Naive thymus-derived CD4-positive, alpha-beta T cell (primary cell): ENCODE data around the gene CSRNP3. TPM values are rescaled to one million over a fixed set of nuclear protein-coding genes. Genes with fewer than 3 reads are reported as not detected.

Experiments
- ATAC-seq: fragments of 150-1000 bp; cut with Tn5 transposase; 2 replicates; pipeline ENCODE4 v1.10.0; 2021; ENCODE audit warnings: mild to moderate bottlenecking, moderate library complexity
- CTCF ChIA-PET: fragments of 350-600 bp; sonication (Branson Sonifier 250); formaldehyde crosslinking; loops from one replicate; lab custom pipeline; 2021; ENCODE audit warnings: antibody characterized with exemption; lab: Charles Lee
- POLR2A ChIA-PET: fragments of 350-600 bp; sonication (Branson Sonifier 250); formaldehyde crosslinking; loops from one replicate; lab custom pipeline; 2021; ENCODE audit warnings: antibody characterized with exemption, inconsistent platforms; lab: Charles Lee
- DNase-seq, 9 donors: peaks; one replicate each; pipeline versions ENCODE4 v3.0.0 to v3.0.0-alpha.2; 2020 to 2022; ENCODE audit warnings: mixed read lengths in 1 of 9
- H3K27ac ChIP-seq: one replicate; pipeline ENCODE4 v1.7.0; 2013; ENCODE audit warnings: mild to moderate bottlenecking, low read depth, low read length, moderate library complexity
- H3K27me3 ChIP-seq, 2 donors: one replicate each; pipeline ENCODE4 v1.7.0; 2013; ENCODE audit warnings: low read length in 2 of 2, mild to moderate bottlenecking in 2 of 2, moderate library complexity in 2 of 2; ENCODE audit not compliant: control insufficient read depth in 2 of 2, insufficient read depth in 2 of 2
- H3K36me3 ChIP-seq, 3 experiments: 1 replicate in 2 of 3; 2 replicates in 1 of 3; pipeline ENCODE4 v1.7.0; 2013; ENCODE audit warnings: low read length in 3 of 3, mild to moderate bottlenecking in 3 of 3, moderate library complexity in 1 of 3; ENCODE audit not compliant: insufficient read depth in 3 of 3, control insufficient read depth in 2 of 3
- H3K4me1 ChIP-seq, 2 donors: one replicate each; pipeline ENCODE4 v1.7.0; 2013; ENCODE audit warnings: low read length in 2 of 2, mild to moderate bottlenecking in 2 of 2, moderate library complexity in 1 of 2; ENCODE audit not compliant: control insufficient read depth in 2 of 2, insufficient read depth in 2 of 2
- H3K4me3 ChIP-seq: 2 replicates; pipeline ENCODE4 v1.7.0; 2013; ENCODE audit warnings: mild to moderate bottlenecking, low read length
- H3K9me3 ChIP-seq, 3 experiments: 1 replicate in 2 of 3; 2 replicates in 1 of 3; pipeline ENCODE4 v1.7.0; 2013; ENCODE audit warnings: low read length in 3 of 3; ENCODE audit not compliant: control insufficient read depth in 2 of 3
- H3K27ac Mint-ChIP-seq, 9 donors: one replicate each; pipeline ENCODE4 v1.8.0; 2020 to 2022; ENCODE audit warnings: mixed read lengths in 9 of 9, mild to moderate bottlenecking in 8 of 9, moderate library complexity in 5 of 9, inconsistent platforms in 2 of 9
- H3K27me3 Mint-ChIP-seq, 5 donors: one replicate each; pipeline ENCODE4 v1.8.0; 2021 to 2022; ENCODE audit warnings: mixed read lengths in 5 of 5, mild to moderate bottlenecking in 1 of 5
- H3K36me3 Mint-ChIP-seq, 5 donors: one replicate each; pipeline ENCODE4 v1.8.0; 2020 to 2022; ENCODE audit warnings: mixed read lengths in 5 of 5, mild to moderate bottlenecking in 3 of 5, inconsistent platforms in 1 of 5
- H3K4me1 Mint-ChIP-seq, 7 donors: one replicate each; pipeline ENCODE4 v1.8.0; 2020 to 2022; ENCODE audit warnings: mixed read lengths in 7 of 7, mild to moderate bottlenecking in 3 of 7, inconsistent platforms in 1 of 7
- H3K4me3 Mint-ChIP-seq, 10 donors: one replicate each; pipeline ENCODE4 v1.8.0; 2020 to 2022; ENCODE audit warnings: mild to moderate bottlenecking in 10 of 10, mixed read lengths in 10 of 10, moderate library complexity in 6 of 10, inconsistent platforms in 2 of 10
- H3K9me3 Mint-ChIP-seq, 11 donors: one replicate each; pipeline ENCODE4 v1.8.0; 2020 to 2022; ENCODE audit warnings: mixed read lengths in 11 of 11, mild to moderate bottlenecking in 4 of 11, inconsistent platforms in 1 of 11, moderate library complexity in 1 of 11
- intact Hi-C, 2 donors: fragments of 100-400 bp; cut with micrococcal nuclease; formaldehyde crosslinking; loops; one replicate each; pipeline ENCODE4 v1.15.1; 2023
- polyA plus RNA-seq, 2 donors: library from polyadenylated mRNA; unstranded; fragments of 300-500 nt; fragmentation: Illumina TruSeq; gene quantifications; one replicate each; pipeline ENCODE4 v1.2.3, GENCODE V29; 2021
- total RNA-seq, 6 experiments: library from RNA in 5 of 6; stranded (reverse) in 5 of 6; gene quantifications; 1 replicate in 5 of 6; 2 replicates in 1 of 6; pipeline ENCODE4 v1.2.3 and lab custom pipeline; 2021 to 2026

Gene CSRNP3
- total and polyA plus RNA-seq, 7 experiments from 2014 or later = not detected

DNA sequence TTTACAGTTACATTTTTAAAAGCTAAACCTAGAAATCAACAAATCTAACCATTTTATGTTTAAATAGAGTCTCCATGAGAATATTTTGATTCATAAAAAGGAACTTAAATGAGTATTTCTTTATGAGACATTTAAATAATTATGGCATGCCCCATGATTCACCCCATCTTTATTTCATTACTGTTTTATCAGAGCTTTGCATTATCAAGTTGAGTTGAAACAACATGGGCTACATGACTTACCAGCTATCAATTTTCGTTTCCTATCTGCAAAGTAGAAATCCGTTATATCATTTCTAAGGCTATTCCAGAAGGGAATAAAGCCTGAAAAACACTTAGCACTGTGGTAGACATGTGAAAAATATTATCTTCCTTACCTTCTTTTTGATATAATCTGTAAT is 163.1 kb downstream of the CSRNP3 start:
- intact Hi-C loops = no loop called here
- H3K27me3 Mint-ChIP-seq = peaks cover 0 to 8% (median 2%) of the 10 kb centered on the region in 5 donors
- H3K9me3 Mint-ChIP-seq = peaks cover 0 to 6% (median 0%) of the 10 kb centered on the region in 11 donors
- H3K4me3 ChIP-seq = no peak overlapping the region
- H3K4me1 Mint-ChIP-seq = peaks cover 2 to 17% (median 7%) of the 10 kb centered on the region in 7 donors
- H3K27ac Mint-ChIP-seq = no peak overlapping the region
- ChIA-PET CTCF (no interaction called here), POLR2A (no interaction called here)
- no peak for DNase-seq
- ATAC-seq = no peak
- no peaks in the 10 kb centered on the region for H3K9me3 ChIP-seq
- H3K4me1 ChIP-seq = no peaks in the 10 kb centered on the region
- no peak overlapping the region for H3K4me3 Mint-ChIP-seq
- H3K27ac ChIP-seq = no peak overlapping the region
- H3K36me3 ChIP-seq = no peaks in the 10 kb centered on the region
- H3K36me3 Mint-ChIP-seq = no peaks in the 10 kb centered on the region
- H3K27me3 ChIP-seq = no peaks in the 10 kb centered on the region

DNA sequence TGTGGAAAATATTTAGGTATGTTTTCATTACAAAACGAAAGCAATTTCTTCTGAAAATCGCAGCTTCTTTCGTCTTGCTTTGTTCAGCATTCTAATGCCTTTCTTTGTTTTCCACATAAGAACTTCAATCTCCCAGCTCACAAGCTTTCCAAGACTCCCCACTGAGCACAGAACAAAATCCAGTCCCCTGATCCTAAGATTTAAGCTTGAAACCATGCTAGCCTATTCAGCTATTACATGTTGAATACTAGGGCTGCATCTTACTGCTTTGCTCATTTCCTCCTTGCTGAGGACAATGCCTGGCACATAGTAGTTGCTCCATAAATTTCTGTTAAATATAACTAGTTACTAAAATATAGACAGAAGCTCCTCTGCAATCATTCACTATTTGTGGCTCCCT is 163.9 kb downstream of the CSRNP3 start:
- POLR2A ChIA-PET = no interaction called here
- H3K27me3 ChIP-seq = no peaks in the 10 kb centered on the region
- H3K36me3 ChIP-seq = no peaks in the 10 kb centered on the region
- H3K9me3 ChIP-seq = no peaks in the 10 kb centered on the region
- no peak overlapping the region for H3K27ac ChIP-seq
- ATAC-seq = no peak
- no peak overlapping the region for H3K4me3 ChIP-seq
- no peak overlapping the region for H3K4me3 Mint-ChIP-seq
- H3K4me1 ChIP-seq = no peaks in the 10 kb centered on the region
- peaks cover 2 to 17% (median 7%) of the 10 kb centered on the region in 7 donors for H3K4me1 Mint-ChIP-seq
- CTCF ChIA-PET = no interaction called here
- intact Hi-C loops = no loop called here
- H3K36me3 Mint-ChIP-seq = no peaks in the 10 kb centered on the region
- H3K9me3 Mint-ChIP-seq = peaks cover 0 to 6% (median 0%) of the 10 kb centered on the region in 11 donors
- no peak overlapping the region for H3K27ac Mint-ChIP-seq
- no peak for DNase-seq
- H3K27me3 Mint-ChIP-seq = peaks cover 0 to 8% (median 2%) of the 10 kb centered on the region in 5 donors

DNA sequence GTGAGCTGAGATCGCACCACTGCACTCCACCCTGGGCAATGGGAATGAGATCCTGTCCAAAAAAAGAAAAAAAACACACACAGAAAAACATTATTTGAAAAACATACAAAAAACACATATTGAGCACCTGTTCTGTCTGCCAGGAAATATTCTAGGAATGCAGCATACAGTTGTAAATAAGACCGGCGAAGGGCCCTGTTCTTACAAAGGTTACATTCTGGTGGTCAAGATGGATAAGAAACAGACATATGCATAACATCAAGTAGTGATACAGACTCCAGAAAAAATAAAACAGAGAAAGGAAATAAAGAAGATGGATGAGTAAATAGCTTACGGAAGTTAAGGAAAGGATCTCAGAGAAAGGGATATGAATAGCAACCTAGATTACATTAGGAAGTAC is 164.8 kb downstream of the CSRNP3 start:
- Histone ChIP-seq H3K27ac (no peak overlapping the region), H3K4me1 (no peaks in the 10 kb centered on the region), H3K36me3 (no peaks in the 10 kb centered on the region), H3K9me3 (no peaks in the 10 kb centered on the region), H3K27me3 (no peaks in the 10 kb centered on the region), H3K4me3 (no peak overlapping the region)
- no peak overlapping the region for H3K27ac Mint-ChIP-seq
- intact Hi-C loops = no loop called here
- DNase-seq = no peak
- CTCF ChIA-PET = no interaction called here
- POLR2A ChIA-PET = no interaction called here
- H3K4me1 Mint-ChIP-seq = peaks cover 2 to 14% (median 7%) of the 10 kb centered on the region in 7 donors
- no peak for ATAC-seq
- H3K4me3 Mint-ChIP-seq = no peak overlapping the region
- no peaks in the 10 kb centered on the region for H3K36me3 Mint-ChIP-seq
- peaks cover 0 to 6% (median 0%) of the 10 kb centered on the region in 11 donors for H3K9me3 Mint-ChIP-seq
- H3K27me3 Mint-ChIP-seq = peaks cover 1 to 12% (median 6%) of the 10 kb centered on the region in 5 donors

GRCh38 chr2:165634855-165635254 is 165.4 kb downstream of the CSRNP3 start:
- DNase-seq (no peak), ATAC-seq (no peak)
- Mint-ChIP-seq H3K4me1 (peaks cover 2 to 9% (median 7%) of the 10 kb centered on the region in 7 donors), H3K9me3 (peaks cover 0 to 6% (median 0%) of the 10 kb centered on the region in 11 donors), H3K27me3 (peaks cover 2 to 15% (median 8%) of the 10 kb centered on the region in 5 donors), H3K36me3 (no peaks in the 10 kb centered on the region), H3K27ac (no peak overlapping the region), H3K4me3 (no peak overlapping the region)
- intact Hi-C loops = no loop called here
- H3K36me3 ChIP-seq = no peaks in the 10 kb centered on the region
- H3K4me3 ChIP-seq = no peak overlapping the region
- H3K4me1 ChIP-seq = no peaks in the 10 kb centered on the region
- H3K9me3 ChIP-seq = no peaks in the 10 kb centered on the region
- ChIA-PET POLR2A (no interaction called here), CTCF (no interaction called here)
- no peak overlapping the region for H3K27ac ChIP-seq
- H3K27me3 ChIP-seq = no peaks in the 10 kb centered on the region

DNA sequence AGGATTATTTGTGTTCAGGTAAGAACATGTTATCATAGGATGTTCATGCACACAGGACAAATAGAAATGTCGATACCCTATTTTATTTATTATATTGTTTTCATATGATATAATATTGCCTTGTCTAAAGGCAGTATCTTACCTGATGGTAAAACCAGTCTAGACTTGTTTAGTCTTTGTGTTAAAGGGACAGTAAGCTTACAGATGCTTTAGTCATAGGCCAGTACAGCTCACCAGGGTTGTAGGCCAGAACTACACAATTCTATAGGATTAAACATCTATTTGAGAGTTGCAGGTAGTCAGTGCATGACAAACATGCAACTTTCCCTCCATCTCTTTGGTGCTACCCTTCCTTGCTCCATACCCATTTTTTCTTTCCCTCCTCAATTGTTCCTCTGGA is 166.0 kb downstream of the CSRNP3 start:
- no peaks in the 10 kb centered on the region for H3K9me3 ChIP-seq
- Mint-ChIP-seq H3K27ac (no peak overlapping the region), H3K36me3 (no peaks in the 10 kb centered on the region), H3K9me3 (peaks cover 0 to 2% (median 0%) of the 10 kb centered on the region in 11 donors), H3K4me1 (peaks cover 0 to 2% (median 2%) of the 10 kb centered on the region in 7 donors), H3K4me3 (no peak overlapping the region), H3K27me3 (peaks cover 0 to 15% (median 8%) of the 10 kb centered on the region in 5 donors)
- no peaks in the 10 kb centered on the region for H3K36me3 ChIP-seq
- no peaks in the 10 kb centered on the region for H3K27me3 ChIP-seq
- H3K4me3 ChIP-seq = no peak overlapping the region
- no peaks in the 10 kb centered on the region for H3K4me1 ChIP-seq
- no peak overlapping the region for H3K27ac ChIP-seq
- ATAC-seq = no peak
- intact Hi-C loops = no loop called here
- POLR2A ChIA-PET = no interaction called here
- CTCF ChIA-PET = no interaction called here
- DNase-seq = no peak

GRCh38 chr2:165636959-165637358 is 167.5 kb downstream of the CSRNP3 start:
- H3K27ac Mint-ChIP-seq = no peak overlapping the region
- H3K27me3 Mint-ChIP-seq = peaks cover 3 to 15% (median 8%) of the 10 kb centered on the region in 5 donors
- Histone ChIP-seq H3K4me1 (no peaks in the 10 kb centered on the region), H3K9me3 (no peaks in the 10 kb centered on the region), H3K27me3 (no peaks in the 10 kb centered on the region), H3K4me3 (no peak overlapping the region), H3K36me3 (no peaks in the 10 kb centered on the region), H3K27ac (no peak overlapping the region)
- H3K4me3 Mint-ChIP-seq = no peak overlapping the region
- ChIA-PET POLR2A (no interaction called here), CTCF (no interaction called here)
- DNase-seq (no peak), ATAC-seq (no peak)
- intact Hi-C loops = no loop called here
- H3K9me3 Mint-ChIP-seq = peaks cover 0 to 1% (median 0%) of the 10 kb centered on the region in 11 donors
- no peaks in the 10 kb centered on the region for H3K36me3 Mint-ChIP-seq
- no peaks in the 10 kb centered on the region for H3K4me1 Mint-ChIP-seq

DNA sequence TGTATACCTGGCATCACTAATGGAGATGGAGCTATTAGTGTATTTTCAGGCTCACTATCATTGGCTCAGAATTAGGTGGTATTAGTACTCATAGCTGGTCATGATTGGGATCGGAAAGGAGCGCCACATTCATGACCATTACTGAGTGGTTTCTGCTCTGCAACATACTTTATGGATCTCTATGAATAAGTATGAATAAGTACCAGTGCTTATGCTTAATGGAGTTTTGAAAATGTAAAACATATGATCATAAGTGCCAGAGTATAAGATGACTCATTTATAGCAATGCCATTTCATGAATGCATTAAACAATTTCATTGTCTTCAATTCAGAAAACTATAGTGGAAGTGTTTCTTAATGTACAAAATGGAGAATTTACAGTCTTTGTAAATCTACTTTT is 167.9 kb downstream of the CSRNP3 start:
- CTCF ChIA-PET = no interaction called here

More for the DNA sequence above, 167.9 kb downstream of the CSRNP3 start:
- ATAC-seq (no peak), DNase-seq (no peak)
- Histone ChIP-seq H3K4me1 (no peaks in the 10 kb centered on the region), H3K27ac (no peak overlapping the region), H3K27me3 (no peaks in the 10 kb centered on the region), H3K4me3 (no peak overlapping the region), H3K36me3 (no peaks in the 10 kb centered on the region), H3K9me3 (no peaks in the 10 kb centered on the region)
- Mint-ChIP-seq H3K27me3 (peaks cover 3 to 15% (median 8%) of the 10 kb centered on the region in 5 donors), H3K27ac (no peak overlapping the region), H3K9me3 (peaks cover 0 to 1% (median 0%) of the 10 kb centered on the region in 11 donors), H3K4me3 (no peak overlapping the region), H3K4me1 (no peaks in the 10 kb centered on the region), H3K36me3 (no peaks in the 10 kb centered on the region)
- POLR2A ChIA-PET = no interaction called here
- intact Hi-C loops = no loop called here
